Activated CD8-positive, alpha-beta T cell treated with anti-CD3 and anti-CD28 coated beads for 36 hours (primary cell): ENCODE data around the gene ANKS3. TPM values are rescaled to one million over a fixed set of nuclear protein-coding genes. Genes with fewer than 3 reads are reported as not detected.

Experiments
- ATAC-seq: fragments of 200-7000 bp; cut with Tn5 transposase; one replicate; pipeline ENCODE4 v1.10.0; 2021; ENCODE audit warnings: mild to moderate bottlenecking, moderate library complexity
- CTCF ChIA-PET: fragments of 350-600 bp; sonication (Branson Sonifier 250); formaldehyde crosslinking; loops from one replicate; lab custom pipeline; 2021; ENCODE audit warnings: antibody characterized with exemption; lab: Charles Lee
- POLR2A ChIA-PET: fragments of 350-600 bp; sonication (Branson Sonifier 250); formaldehyde crosslinking; loops from one replicate; lab custom pipeline; 2021; ENCODE audit warnings: antibody characterized with exemption; lab: Charles Lee
- DNase-seq: peaks from one replicate; pipeline ENCODE4 v3.0.0-alpha.2; 2020
- H3K27ac Mint-ChIP-seq: one replicate; pipeline ENCODE4 v1.8.0; 2021; ENCODE audit warnings: mild to moderate bottlenecking, mixed read lengths
- H3K27me3 Mint-ChIP-seq: one replicate; pipeline ENCODE4 v1.8.0; 2021; ENCODE audit warnings: mixed read lengths
- H3K36me3 Mint-ChIP-seq: one replicate; pipeline ENCODE4 v1.8.0; 2021; ENCODE audit warnings: low read depth, mixed read lengths
- H3K4me1 Mint-ChIP-seq: one replicate; pipeline ENCODE4 v1.8.0; 2021; ENCODE audit warnings: low read depth, mixed read lengths
- H3K4me3 Mint-ChIP-seq: one replicate; pipeline ENCODE4 v1.8.0; 2021; ENCODE audit warnings: mild to moderate bottlenecking, moderate library complexity, mixed read lengths
- H3K9me3 Mint-ChIP-seq: one replicate; pipeline ENCODE4 v1.8.0; 2021; ENCODE audit warnings: mixed read lengths
- intact Hi-C: fragments of 100-400 bp; cut with micrococcal nuclease; formaldehyde crosslinking; loops from one replicate; pipeline ENCODE4 v1.10.0; 2022
- total RNA-seq, 2 experiments: library from RNA; stranded (reverse); gene quantifications; one replicate each; pipeline ENCODE4 v1.2.3, GENCODE V29; 2021
- TF ChIP-seq, protein P1 (sequence below): fragments of 200-600 bp; IDR thresholded peaks from one replicate; pipeline ENCODE4 v1.8.0; 2022; ENCODE audit warnings: antibody characterized with exemption, mild to moderate bottlenecking

The ANKS3 gene, protein sequence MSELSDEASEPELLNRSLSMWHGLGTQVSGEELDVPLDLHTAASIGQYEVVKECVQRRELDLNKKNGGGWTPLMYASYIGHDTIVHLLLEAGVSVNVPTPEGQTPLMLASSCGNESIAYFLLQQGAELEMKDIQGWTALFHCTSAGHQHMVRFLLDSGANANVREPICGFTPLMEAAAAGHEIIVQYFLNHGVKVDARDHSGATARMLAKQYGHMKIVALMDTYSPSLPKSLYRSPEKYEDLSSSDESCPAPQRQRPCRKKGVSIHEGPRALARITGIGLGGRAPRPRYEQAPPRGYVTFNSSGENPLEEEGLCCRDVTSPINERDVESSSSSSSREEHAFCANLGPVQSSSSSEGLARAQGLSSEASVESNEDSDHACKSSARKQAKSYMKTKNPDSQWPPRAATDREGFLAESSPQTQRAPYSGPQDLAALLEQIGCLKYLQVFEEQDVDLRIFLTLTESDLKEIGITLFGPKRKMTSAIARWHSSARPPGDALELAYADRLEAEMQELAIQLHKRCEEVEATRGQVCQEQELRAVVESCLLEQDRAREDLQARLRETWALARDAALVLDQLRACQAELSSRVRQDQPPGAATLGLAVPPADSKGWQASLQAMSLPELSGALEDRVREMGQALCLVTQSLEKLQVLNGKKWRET
- total RNA-seq = 10 to 100 TPM; 13.0 to 13.8 TPM

DNA sequence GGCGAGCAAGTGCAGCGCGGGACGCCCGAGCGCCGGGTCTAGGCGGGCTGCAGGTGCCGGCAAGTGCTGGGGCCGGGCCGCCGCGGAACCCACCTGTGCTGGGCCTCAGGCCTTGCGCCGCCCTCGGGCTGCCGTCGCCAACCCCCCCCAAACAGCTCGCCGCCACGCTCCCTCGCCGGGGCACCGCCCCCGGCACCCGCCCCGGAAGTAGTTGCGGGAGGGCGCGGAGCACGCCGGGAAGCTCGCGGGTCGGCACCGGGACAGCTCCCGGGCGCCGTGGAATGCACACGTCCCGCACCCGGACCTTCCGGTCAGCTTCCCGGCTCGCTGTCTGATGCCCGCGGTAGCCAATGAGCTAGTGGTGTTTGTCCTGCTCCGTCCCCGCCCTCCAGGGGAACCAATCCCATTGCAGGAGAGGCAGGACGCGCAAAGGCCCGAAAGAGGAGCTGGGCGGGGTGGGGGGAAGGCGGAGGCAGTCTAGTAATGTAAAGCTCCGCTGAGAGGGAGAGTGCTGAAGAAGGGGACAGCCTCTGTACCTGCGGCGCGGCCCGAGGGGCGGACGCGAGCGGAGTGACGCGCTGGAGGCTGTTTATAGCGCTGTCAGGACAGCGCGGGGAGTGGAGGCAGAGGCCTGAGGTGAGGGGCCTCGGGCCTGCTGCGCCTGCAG lies at the start of gene ANKS3, which contains the start of gene DNAAF8:
ANKS3 (minus strand) TSS at position 209 of the 667 bp plus-strand sequence. CDS start 4,122 bp downstream, outside the sequence.
DNAAF8 (plus strand) TSS at position 475 of the 667 bp plus-strand sequence. CDS start 1,978 bp downstream, outside the sequence.
- intact Hi-C loops = no loop called here

DNA sequence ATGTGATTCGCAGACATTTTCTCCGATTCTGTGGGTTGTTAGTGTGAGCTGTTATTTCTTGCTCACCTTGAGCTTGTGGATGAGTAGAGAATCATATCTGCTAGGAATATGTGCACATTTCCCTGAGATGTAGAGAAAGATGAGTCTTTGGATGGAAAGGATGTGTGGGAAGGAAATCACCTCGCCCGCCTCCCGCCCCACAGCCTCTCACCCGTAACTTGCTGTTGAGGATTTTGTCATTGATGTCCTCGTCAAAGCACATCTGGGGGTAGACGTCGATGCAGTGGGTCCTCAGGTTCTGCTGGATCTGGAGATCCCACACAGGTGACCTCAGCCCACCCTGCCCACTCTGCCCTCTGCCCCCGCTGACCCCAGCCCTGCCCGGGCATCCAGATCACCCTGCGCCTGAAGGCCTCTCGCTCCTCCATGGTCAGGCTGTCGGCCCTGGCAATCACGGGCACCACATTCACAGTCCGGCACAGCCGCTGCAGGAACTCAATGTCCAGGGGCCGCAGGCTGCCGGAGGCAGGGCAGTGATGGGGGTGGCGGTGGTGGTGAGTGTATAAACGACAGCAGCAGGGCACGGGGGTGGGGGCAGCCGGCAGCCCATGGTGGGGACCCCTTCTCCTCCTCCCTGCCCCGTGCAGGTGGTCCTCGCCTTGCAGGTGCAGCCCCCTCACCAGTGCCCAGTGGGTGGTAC lies 49.3 kb upstream of the ANKS3 start:
- Mint-ChIP-seq H3K27me3 (no peaks in the 10 kb centered on the region), H3K27ac (no peak overlapping the region), H3K9me3 (no peaks in the 10 kb centered on the region), H3K4me1 (no peaks in the 10 kb centered on the region), H3K36me3 (no peaks in the 10 kb centered on the region), H3K4me3 (no peak overlapping the region)
- ChIA-PET CTCF (no interaction called here), POLR2A (no interaction called here)
- DNase-seq = no peak
- intact Hi-C loops = no loop called here
- ATAC-seq = no peak
- TF ChIP-seq, protein P1, sequence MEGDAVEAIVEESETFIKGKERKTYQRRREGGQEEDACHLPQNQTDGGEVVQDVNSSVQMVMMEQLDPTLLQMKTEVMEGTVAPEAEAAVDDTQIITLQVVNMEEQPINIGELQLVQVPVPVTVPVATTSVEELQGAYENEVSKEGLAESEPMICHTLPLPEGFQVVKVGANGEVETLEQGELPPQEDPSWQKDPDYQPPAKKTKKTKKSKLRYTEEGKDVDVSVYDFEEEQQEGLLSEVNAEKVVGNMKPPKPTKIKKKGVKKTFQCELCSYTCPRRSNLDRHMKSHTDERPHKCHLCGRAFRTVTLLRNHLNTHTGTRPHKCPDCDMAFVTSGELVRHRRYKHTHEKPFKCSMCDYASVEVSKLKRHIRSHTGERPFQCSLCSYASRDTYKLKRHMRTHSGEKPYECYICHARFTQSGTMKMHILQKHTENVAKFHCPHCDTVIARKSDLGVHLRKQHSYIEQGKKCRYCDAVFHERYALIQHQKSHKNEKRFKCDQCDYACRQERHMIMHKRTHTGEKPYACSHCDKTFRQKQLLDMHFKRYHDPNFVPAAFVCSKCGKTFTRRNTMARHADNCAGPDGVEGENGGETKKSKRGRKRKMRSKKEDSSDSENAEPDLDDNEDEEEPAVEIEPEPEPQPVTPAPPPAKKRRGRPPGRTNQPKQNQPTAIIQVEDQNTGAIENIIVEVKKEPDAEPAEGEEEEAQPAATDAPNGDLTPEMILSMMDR = no peak

More for the DNA sequence above, at the start of gene ANKS3, which contains the start of gene DNAAF8:
- no peaks in the 10 kb centered on the region for H3K9me3 Mint-ChIP-seq
- peak within 1 kb of the TSS; percentile 75 for H3K27ac Mint-ChIP-seq
- CTCF ChIA-PET = interaction anchor here (0.8 to 2.1 kb wide), 8 partner anchors 26 to 222 kb away, joined by 3 to 12 read pairs (median 5); partner anchors contain the start of gene MGRN1
- POLR2A ChIA-PET = interaction anchor here (0.7 to 1.9 kb wide), 9 partner anchors 9 to 41 kb away, joined by 3 to 10 read pairs (median 4); partner anchors contain the start of genes NUDT16L1 and ZNF500
- peak within 1 kb of the TSS; percentile 88 for H3K4me3 Mint-ChIP-seq
- ATAC-seq (peak; percentile 81), DNase-seq (peak; percentile 86)
- H3K36me3 Mint-ChIP-seq = peaks cover 5% of the 10 kb centered on the region
- no peaks in the 10 kb centered on the region for H3K27me3 Mint-ChIP-seq
- TF ChIP-seq, protein P1 = no peak
- H3K4me1 Mint-ChIP-seq = peaks cover 16% of the 10 kb centered on the region

DNA sequence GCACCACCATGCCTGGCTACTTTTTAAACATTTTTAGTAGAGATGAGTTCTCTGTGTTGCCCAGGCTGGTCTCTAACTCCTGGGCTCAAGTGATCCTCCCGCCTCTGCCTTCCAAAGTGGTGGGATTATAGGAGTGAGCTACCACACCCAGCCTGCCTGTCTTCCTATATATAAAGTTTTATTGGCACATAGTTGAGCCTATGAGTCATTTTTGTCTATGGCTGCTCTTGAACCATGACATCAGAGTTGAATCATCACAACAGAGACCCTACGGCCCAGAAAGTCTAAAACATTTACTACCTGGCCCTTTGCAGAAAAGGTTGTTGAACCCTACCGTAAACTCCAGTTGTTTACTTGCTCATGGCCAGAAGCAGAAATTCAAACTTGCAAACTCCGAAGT lies 46.2 kb upstream of the ANKS3 start:
- Mint-ChIP-seq H3K36me3 (no peaks in the 10 kb centered on the region), H3K27me3 (no peaks in the 10 kb centered on the region), H3K4me3 (no peak overlapping the region), H3K27ac (no peak overlapping the region), H3K4me1 (no peaks in the 10 kb centered on the region), H3K9me3 (no peaks in the 10 kb centered on the region)
- TF ChIP-seq, protein P1 = no peak
- no peak for DNase-seq
- intact Hi-C loops = no loop called here
- POLR2A ChIA-PET = no interaction called here
- no peak for ATAC-seq
- CTCF ChIA-PET = no interaction called here

DNA sequence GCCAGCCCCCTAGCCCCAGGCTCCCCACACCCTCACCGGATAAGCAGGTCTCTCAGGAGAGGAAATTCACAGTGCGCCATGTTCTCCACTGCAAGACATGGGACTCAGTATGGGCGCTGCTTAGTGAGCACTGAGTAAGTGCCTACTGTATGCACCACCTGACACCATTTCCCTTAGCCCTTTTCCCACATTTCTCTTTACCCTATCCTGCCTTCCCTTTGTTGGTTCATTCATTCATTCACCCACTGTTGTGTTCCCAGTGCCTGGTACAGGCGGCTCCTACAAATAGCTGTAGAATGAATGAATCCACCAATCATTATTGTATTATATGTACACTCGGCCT lies 44.0 kb upstream of the ANKS3 start:
- H3K4me3 Mint-ChIP-seq = no peak overlapping the region
- TF ChIP-seq, protein P1 = no peak
- DNase-seq = no peak
- intact Hi-C loops = no loop called here
- H3K27ac Mint-ChIP-seq = no peak overlapping the region
- no peak for ATAC-seq
- H3K9me3 Mint-ChIP-seq = no peaks in the 10 kb centered on the region
- no peaks in the 10 kb centered on the region for H3K4me1 Mint-ChIP-seq
- CTCF ChIA-PET = no interaction called here
- H3K36me3 Mint-ChIP-seq = no peaks in the 10 kb centered on the region
- H3K27me3 Mint-ChIP-seq = no peaks in the 10 kb centered on the region
- POLR2A ChIA-PET = interaction anchor here (1.0 kb wide), 1 partner anchor 21 kb away, joined by 3 read pairs; no protein-coding TSS in a partner anchor
